Omental fat pad (tissue), 4 donors: ENCODE measurements around the gene ARHGAP33. TPM values are rescaled to one million over a fixed set of nuclear protein-coding genes. Genes with fewer than 3 reads are reported as not detected.

Experiments
- ATAC-seq: fragments of 150-250 bp; one replicate; pipeline ENCODE4 v1.9.1; 2016; ENCODE audit warnings: mild to moderate bottlenecking, moderate library complexity; ENCODE audit not compliant: low FRiP score
- DNase-seq: peaks from one replicate; pipeline ENCODE4 v3.0.0-alpha.2; 2019; ENCODE audit warnings: low spot score
- total RNA-seq, 4 donors: library from RNA; depleted of rRNA; stranded (reverse); fragments of >200 nt; gene quantifications; one replicate each; pipeline ENCODE4 v1.1.0, GENCODE V29; 2016
- TF ChIP-seq, protein P1 (sequence below), 3 donors: fragments of 450-650 bp; IDR thresholded peaks; one replicate each; pipeline ENCODE4 v1.5.1; 2016 to 2017; ENCODE audit warnings: antibody characterized with exemption in 3 of 3, mild to moderate bottlenecking in 3 of 3, moderate library complexity in 2 of 3

Gene ARHGAP33
- total RNA-seq, 4 donors from 2014 or later: 0.84 to 9.1 (median 2.5) TPM

DNA sequence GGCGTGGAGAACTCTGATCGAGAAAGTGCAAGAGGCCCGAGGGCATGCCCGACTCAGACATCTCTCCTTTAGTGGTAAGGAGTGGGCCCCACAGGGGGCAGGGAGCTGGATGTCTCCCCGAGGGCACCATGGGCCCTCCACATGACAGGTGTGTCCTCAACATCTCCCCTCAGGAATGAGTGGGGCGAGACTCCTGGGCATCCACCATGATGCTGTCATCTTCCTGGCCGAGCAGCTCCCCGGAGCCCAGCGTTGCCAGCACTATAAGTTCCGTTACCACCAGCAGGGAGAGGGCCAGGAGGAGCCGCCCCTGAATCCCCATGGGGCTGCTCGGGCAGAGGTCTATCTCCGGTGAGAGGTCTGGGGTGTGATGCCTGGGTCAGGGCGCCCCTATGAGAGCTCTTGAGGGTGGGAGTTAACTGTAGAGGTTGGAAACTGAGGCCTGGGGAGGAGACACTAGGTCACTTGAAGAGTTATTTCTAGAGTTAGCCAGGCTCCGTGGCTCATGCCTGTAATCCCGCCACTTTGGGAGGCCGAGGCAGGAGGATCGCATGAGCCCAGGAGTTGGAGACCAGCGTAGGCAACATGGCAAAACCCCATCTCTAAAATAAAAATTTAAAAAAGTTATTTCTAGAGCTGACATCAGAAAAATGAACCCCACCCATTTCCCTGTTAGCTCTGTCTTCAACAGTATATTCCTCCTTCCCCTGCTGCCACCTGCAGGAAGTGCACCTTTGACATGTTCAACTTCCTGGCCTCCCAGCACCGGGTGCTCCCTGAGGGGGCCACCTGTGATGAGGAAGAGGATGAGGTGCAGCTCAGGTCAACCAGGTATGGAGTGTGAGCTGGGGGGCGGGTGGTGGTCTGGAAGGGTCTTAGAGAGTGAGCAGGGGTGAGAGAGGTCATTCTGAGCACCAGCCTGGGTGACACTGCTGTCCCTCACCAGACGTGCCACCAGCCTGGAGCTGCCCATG is 38.2 kb upstream of the ARHGAP33 start:
- TF ChIP-seq, protein P1, sequence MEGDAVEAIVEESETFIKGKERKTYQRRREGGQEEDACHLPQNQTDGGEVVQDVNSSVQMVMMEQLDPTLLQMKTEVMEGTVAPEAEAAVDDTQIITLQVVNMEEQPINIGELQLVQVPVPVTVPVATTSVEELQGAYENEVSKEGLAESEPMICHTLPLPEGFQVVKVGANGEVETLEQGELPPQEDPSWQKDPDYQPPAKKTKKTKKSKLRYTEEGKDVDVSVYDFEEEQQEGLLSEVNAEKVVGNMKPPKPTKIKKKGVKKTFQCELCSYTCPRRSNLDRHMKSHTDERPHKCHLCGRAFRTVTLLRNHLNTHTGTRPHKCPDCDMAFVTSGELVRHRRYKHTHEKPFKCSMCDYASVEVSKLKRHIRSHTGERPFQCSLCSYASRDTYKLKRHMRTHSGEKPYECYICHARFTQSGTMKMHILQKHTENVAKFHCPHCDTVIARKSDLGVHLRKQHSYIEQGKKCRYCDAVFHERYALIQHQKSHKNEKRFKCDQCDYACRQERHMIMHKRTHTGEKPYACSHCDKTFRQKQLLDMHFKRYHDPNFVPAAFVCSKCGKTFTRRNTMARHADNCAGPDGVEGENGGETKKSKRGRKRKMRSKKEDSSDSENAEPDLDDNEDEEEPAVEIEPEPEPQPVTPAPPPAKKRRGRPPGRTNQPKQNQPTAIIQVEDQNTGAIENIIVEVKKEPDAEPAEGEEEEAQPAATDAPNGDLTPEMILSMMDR (IDR thresholded peaks at IDR 0.05): no peak
- no peak for DNase-seq

DNA sequence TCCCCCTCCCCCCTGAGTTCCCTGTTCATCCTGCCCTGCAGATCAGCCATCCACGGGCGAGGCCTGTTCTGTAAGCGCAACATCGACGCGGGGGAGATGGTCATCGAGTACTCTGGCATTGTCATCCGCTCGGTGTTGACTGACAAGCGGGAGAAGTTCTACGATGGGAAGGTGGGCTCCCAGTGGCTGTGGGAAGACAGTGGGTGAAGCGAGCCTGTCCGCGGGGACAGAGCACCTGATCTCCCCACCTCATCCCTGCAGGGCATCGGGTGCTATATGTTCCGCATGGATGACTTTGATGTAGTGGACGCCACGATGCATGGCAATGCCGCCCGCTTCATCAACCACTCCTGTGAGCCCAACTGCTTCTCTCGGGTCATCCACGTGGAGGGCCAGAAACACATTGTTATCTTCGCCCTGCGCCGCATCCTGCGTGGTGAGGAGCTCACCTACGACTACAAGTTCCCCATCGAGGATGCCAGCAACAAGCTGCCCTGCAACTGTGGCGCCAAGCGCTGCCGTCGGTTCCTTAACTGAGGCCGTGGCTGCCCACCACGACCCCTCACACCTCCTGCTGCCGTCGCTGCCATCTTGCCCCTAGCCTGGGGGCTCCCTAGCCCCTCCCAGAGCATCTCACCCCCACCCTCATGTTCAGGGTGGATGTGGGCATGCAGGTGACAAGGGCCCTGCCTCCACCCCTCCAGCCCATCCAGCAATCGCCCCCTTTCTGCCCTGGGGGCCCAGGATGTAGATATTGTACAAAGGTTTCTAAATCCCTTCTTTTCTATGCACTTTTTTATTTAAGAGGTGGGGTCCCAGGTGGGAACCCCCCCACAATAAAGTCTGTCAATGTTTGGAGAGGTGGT is 37.1 kb upstream of the ARHGAP33 start:
- DNase-seq (no peak), ATAC-seq (no peak)
- TF ChIP-seq, protein P1 (IDR thresholded peaks at IDR 0.05): no peak

More for the DNA sequence above, 38.2 kb upstream of the ARHGAP33 start:
- ATAC-seq: no peak

DNA sequence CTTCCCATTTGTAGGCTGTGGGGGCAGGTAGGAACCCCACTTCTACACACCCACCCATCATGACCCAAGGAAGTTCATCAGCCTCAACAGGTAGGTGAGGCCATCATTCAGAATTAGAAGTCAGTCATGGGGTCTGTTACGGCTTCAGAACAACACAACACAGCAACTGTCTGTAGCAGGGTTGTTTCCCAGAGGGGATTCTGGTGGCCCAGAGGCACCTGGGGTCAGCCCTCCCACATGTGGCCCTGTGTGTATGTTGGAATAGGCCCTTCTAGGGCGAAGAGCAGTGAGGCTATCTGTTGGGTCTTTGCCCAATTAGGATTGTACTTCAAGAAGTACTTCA is 36.5 kb upstream of the ARHGAP33 start:
- no peak for ATAC-seq
- DNase-seq: no peak
- TF ChIP-seq, protein P1 (IDR thresholded peaks at IDR 0.05): no peak

DNA sequence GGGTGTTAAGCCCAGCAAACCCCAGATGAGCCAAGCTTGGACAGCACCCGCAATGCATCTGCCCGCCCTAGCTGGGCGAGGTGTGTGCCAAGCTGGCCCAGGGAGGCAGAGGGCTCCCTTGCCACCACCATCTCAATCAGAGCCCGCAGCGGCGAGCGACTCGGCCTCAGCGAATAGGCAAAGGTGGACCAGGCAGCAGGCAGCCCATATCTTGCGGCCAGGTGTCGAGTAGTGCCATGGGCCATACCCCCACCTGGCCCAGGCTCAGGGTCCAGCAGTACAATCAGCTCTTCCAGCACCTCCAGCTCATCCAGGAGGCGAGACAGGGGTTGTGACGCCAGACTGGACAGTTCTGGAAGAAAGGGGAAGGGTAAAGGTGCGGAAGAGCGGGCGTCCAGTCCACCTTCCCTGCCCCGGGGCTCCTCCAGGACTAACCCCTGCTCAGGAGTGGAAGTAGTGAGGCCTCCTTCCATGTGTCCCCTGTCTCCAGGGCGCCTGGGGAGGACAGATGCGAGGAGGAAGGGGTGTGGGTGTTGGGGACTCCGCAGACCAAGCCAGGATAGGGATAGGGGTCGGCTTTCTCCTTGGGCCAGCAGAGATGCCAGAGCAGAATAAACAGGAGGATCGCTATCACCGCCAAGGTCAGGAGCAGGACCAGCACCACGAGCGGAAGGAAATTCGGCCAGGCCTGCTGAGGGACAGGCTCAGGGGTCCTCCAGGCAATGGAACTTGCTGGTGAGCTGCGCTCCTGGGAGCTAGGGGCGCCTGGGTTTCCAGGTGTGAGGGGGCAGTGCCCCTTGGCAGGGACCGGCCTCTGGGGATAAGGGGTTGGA is 35.9 kb upstream of the ARHGAP33 start:
- no peak for DNase-seq
- TF ChIP-seq, protein P1 (IDR thresholded peaks at IDR 0.05): no peak
- no peak for ATAC-seq

DNA sequence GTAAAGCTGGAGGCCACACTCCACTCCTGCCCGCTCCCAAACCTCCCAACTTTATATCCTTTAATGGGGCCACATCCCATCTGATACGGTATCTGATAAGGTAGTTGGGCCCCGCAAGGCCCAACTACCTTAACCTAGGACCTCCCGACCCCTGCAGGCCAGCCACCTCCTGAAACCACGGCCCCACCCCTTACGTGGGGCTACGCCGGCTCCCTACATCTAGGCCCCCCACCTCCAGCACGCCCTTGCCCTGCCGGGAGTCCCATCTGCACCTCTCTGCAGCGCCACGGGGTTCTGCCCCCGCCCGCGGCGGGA is 35.3 kb upstream of the ARHGAP33 start:
- ATAC-seq: no peak
- no peak for DNase-seq
- TF ChIP-seq, protein P1 (IDR thresholded peaks at IDR 0.05): no peak

DNA sequence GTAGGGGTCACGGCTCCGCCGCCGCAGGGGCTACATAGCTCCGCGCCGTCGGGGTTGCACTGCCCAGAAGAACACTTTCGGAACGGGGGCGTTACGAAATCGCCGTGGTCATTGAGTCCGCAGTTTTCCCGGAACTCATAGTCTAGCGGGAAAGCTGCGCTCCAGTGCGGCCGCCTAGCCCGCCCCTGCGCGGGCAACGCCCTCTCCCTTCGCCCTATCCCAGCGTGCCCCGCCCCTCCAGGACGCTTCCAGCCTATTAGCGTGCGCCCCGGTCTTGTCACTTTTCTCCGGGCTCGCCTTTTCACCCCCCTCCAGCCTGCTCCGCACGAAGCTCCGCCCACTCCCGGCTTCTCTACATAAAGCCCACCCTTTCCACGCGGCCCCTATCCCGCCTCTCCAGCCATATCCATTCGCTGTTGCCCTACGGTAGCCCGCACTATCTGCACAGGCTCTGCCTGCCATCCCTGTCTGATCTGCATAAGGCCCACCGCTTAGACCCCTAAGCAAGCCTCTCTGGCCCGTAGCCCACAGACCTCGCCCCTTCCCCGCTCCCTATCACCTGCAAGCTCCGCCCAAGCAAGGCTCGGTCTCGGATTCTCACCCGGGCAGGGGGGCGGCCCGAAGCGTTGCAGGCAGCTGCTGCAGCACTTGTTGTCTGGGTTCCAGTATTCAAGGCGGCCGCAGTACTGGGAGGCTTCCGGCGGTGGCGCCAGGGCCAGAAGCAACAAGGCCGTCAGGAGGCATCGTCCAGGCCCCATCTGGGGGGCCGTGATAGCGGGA is 34.8 kb upstream of the ARHGAP33 start:
- ATAC-seq (peak; percentile 92), DNase-seq (peak; percentile 93)
- TF ChIP-seq, protein P1 (IDR thresholded peaks at IDR 0.05): no peak
